NCI-H2227 (cell line): ENCODE measurements around the gene CAPRIN2.
A peak's percentile ranks its signal among the peaks of the same experiment; 100 is the strongest.

Experiments used
- DNase-seq: peaks from one replicate; lab custom pipeline; 2025; ENCODE audit not compliant: unreplicated experiment; lab: John Stamatoyannopoulos, UW

Gene CAPRIN2

GRCh38 chr12:30769802-30770201 is 15.1 kb upstream of the CAPRIN2 start:
- no peak for DNase-seq

DNA sequence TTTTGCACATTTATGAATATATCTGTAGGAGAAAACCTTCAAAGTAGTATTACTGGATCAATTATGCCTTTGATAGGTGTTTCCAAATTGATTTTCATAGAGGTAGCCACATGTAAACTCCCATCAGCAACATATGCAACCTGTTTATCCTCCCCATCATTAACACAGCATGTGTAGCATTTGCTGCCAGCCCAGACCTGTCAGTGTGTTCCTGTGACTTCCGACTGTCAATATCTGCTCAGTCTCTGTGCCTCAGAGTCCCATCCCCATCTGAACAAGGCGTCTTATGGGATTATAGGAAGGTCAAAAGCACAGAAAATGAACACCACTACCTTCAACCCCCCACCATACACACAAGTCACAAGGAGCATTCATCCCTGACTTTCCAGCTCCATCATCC is 9.5 kb upstream of the CAPRIN2 start:
- DNase-seq = peak; percentile 10

DNA sequence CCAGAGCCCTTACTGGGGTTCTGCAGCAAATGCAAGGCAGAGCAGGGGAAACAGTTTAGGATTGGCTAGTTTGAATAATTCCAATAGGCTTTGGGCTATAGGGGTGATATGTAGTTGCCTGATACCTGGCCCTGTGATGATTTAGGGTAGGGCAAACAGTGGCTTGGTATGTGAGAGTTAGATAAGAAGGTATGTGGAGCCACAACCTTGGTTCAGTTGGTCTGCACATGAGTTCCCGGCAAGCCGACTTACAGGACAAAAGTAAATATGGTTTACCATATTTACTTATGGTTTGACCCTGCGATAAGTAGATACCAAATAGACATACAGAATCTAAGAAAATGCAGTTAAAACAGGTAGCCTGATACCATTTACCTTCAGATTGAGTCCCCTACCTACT is 8.3 kb upstream of the CAPRIN2 start:
- DNase-seq = no peak

GRCh38 chr12:30761730-30762129 is 7.0 kb upstream of the CAPRIN2 start:
- no peak for DNase-seq

- no peak for DNase-seq
Observed at GRCh38 chr12:30757316-30757715, 2.6 kb upstream of the CAPRIN2 start.

DNA sequence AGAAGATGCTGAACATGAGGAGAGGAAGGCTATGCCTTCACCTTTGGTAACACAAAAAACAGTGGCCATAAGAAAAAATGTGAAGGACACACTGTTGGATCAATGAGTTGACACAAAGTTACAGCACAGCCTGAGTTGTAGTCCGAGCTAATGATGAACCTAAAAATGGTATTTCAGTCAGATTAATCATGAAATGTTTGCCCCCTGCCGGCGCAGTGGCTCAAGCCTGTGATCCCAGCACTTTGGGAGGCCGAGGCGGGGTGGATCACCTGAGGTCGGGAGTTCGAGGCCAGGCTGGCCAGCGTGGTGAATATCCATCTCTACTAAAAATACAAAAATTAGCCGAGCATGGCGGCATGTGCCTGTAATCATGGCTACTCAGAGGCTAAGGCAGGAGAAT is 1.3 kb upstream of the CAPRIN2 start:
- DNase-seq = no peak

- no peak for DNase-seq
Observed at GRCh38 chr12:30755395-30755762, 628 bp upstream of the CAPRIN2 start.

DNA sequence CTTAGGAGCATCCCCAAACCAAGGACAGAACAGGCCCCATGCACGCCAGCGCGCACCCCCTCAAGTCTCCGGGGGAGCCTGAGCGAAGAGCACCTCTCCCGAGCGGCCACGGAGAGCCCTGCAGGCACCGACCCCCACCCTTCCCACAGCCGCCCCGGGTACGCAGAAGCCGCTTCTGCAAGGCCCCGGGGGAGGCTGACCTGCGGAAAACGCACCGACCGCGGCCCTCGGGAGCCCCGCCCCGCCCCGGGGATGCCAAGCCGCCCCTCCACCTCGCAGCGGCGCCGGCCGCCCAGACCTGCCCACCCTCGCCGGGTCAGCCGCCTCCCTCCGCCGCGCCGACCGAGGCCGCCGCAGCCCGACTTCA is 385 bp downstream of the CAPRIN2 start:
- no peak for DNase-seq

DNA sequence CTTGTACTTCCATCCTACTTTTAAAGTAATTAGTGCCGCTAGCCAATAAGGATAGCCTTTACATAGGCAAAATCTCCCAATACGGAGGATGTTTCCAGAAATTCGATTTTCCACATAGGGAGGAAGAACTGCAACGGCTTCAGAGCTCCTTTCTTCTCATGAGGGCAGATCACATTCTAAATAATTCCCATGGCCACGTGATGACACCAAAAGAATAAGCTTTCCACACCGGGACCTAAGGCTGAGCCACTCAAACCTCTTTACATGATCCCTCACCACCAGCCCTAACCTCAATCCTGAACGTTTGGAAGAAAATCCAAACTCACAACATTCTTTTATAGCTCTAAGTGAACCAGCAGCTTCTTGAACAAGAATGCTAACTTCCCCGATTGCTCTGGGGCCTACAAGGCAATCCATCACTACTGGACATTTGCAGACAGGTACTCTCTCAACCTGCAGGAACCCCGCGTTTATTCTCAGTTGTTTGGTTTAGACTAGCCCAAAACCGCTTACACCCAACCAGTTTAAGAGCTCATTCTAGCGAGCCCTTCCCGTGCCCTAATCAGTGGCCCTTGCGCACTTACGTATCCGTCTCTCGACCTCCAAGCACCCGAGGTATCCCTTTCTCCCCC is 884 bp downstream of the CAPRIN2 start:
- peak; percentile 17 for DNase-seq

DNA sequence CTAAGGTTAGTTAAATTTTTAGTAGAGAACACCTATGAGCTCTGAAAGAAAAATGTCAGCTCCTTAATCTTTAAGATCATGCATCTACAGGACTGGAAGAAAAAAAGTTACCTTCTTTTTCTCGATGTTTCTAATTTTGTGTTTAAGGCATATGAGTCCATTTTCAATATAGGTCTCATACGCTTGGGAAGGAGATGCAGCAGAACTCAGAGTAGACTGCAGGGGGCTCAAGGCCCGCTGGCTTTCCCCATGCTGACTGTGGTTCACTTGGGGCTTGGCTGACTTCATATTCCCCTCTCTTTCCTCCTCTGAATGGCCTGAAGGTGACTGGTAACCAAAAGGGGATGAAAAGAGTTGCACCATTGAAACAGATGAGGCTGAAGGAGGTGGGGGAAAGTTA is 1.5 kb downstream of the CAPRIN2 start:
- peak; percentile 31 for DNase-seq

DNA sequence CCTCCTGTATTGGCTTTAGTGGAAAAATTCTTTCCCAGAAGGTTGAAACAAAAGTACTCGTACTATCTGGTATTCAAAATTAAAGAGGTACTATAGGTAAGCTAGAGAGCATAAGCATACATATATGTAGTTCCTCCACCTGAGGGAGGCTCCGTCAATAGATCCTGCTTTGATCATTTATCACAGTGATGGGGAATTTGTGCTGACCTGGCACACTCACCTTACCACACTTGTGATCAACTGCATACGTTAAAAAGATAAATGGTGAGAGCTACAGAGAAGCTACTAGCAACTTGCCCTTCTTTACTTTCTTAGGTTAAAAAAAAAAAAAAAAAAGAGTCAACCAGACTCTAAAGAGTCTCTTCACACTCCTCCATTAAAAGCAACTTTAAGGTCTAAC is 2.5 kb downstream of the CAPRIN2 start:
- no peak for DNase-seq

DNA sequence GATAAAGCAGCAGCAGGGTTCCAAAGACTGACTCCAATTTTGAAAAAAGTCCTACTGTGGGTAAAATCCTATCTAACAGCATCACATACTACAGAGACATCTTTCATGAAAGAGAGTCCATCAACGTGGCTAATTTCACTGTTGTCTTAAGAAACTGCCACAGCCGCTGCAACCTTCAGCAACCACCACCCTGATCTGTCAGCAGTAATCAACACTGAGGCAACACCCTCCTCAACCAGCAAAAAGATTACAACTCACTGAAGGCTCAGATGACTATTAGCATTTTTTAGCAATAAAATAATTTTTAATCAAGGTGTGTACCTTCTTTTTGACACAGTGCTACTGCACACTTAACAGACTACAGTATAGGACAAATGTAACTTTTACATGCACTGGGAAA is 6.6 kb downstream of the CAPRIN2 start:
- DNase-seq = no peak

- no peak for DNase-seq
Observed at GRCh38 chr12:30746190-30746589, 8.6 kb downstream of the CAPRIN2 start.

- DNase-seq = no peak
Observed at GRCh38 chr12:30744321-30744720, 10.4 kb downstream of the CAPRIN2 start.

DNA sequence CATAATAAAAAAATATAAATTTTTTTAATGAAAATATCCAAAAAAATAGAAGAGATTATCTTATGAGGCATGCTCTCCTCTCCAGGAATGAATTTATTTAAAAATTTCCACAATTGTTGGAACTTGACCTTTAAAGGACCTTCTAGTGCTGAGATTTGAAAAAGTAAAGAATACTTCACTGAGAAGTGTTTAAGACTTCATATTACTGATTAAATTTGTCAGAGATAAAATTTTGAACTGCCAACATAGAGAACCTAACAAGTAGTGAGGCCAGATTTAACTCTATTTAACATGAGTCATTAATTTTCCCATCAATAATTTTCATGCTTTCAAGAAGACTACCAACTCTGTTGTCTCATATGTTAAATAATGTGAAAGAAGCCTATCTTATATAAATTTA is 14.5 kb downstream of the CAPRIN2 start:
- DNase-seq = no peak

DNA sequence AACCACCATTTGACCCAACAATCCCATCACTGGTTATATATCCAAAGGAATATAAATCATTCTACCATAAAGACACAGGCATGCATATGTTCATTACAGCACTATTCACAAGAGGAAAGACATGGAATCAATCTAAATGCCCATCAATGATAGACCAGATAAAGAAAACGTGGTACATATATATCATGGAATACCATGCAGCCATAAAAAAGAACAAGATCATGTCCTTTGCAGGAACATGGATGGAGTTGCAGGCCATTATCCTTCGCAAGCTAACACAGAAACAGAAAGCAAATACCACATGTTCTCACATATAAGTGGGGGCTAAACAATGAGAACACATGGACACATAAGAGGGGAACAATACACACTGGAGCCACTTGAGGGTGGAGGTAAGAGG is 15.7 kb downstream of the CAPRIN2 start:
- DNase-seq = no peak

GRCh38 chr12:30732954-30733637 is 21.7 kb downstream of the CAPRIN2 start:
- no peak for DNase-seq

DNA sequence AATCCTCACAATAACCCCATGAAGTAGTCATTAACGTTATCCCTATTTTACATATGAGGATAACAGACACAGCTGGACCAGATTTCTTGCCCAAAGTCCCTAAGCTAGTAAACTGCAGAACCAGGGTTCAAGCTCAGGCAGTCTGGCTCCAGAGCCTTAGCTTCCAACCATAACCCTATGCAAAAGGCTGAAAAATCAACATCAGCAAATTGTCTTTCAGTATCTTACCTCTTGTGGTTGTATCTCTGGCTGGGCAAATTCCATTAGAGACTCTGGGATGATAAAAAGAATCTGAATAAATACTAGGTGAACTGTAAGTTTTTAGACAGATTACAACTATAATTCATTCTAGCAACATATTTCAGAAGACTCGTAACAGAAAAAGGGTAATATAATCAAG is 24.7 kb downstream of the CAPRIN2 start:
- no peak for DNase-seq

DNA sequence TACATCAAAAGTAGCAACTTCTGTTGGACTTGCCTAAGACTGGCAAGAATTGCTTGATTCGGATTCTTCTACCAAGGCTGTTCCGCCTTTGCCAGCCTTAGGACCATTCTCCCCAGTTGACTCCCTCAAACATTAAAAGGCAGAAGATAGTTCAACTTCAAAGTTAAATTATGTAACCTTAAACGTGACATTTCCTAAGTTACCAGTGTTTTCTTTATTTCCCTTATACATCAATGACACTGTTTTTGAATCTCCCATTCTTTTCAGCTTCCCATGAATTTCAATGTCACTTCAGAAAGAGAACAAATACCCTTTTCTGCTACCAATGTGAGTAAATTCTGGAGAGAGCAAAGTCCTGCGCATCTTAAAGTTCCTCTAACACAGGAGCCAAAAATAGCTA is 25.2 kb downstream of the CAPRIN2 start:
- DNase-seq = no peak

GRCh38 chr12:30726647-30727046 is 28.1 kb downstream of the CAPRIN2 start:
- no peak for DNase-seq

DNA sequence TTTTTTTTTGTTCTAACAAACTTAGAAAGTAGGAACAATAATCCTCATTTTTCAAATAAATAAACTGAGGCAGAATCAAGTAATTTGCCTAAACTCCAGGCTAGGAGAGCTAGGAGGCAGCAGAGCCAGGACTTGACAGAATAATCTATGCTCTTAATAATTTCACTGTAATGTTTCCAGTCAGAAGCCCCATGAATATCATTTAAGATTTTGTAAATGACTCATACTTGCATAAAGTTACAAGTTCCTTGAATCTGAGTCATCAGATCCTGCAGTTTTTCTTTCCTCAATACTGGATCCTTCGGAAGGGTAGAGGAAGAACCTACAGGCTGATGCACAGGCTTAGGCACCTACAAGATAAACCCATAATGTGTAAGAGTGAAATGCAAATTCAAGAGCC is 29.0 kb downstream of the CAPRIN2 start:
- no peak for DNase-seq

GRCh38 chr12:30719060-30719459 is 35.7 kb downstream of the CAPRIN2 start:
- no peak for DNase-seq
